Activated CD4-positive, alpha-beta T cell treated with anti-CD3 and anti-CD28 coated beads for 24 hours (primary cell): ENCODE data around the gene CPNE9.

ENCODE experiments used
- DNase-seq, 2 donors: peaks; one replicate each; pipeline ENCODE4 v3.0.0-alpha.2; 2020; ENCODE audit warnings: low read depth in 2 of 2

CPNE9 gene

DNA sequence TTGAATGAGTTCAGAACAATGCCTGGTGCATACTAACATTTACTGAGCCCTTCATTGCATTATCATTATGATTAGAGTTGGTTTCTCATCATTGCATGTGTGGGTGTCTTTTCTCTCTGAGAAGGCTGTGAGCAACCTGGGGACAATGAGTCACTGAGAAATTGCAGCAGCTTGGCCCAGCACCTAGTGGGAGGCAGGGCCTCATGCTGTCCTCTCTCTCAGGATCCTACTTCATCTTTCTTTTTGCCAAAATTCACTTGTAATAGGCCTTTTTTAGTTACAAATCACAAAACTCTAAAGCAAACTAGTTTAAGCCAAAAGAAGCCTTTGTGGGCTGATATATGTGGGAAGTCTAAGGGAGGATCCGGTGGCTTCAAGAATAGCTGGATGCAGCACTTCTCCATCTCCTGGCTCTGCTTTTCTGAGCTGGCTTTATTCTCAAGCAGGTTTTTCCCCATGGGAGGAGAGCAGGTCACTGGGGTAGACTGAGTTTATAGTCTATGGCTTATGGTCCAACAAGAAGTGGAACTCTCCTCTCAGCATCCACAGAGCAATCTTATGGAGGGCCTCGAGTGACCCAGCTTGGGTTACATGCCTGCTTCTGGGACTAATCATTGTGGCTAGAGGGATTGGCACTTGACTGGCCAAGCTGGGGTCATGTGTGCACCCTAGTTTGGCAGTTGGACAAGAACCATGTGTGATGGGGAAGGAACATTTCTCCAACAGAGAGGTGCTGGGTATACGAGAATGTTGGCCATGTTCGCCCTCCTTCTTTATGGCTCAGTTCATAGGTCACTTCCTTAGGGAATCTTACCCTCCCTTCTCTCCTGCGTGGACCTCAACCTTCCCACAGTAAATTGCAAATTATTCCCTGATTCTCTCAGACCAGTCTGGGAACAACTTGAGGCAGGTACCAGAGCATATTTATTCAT, 74.8 kb downstream of the CPNE9 start:
- DNase-seq, result peak; percentile 49 to 52

DNA sequence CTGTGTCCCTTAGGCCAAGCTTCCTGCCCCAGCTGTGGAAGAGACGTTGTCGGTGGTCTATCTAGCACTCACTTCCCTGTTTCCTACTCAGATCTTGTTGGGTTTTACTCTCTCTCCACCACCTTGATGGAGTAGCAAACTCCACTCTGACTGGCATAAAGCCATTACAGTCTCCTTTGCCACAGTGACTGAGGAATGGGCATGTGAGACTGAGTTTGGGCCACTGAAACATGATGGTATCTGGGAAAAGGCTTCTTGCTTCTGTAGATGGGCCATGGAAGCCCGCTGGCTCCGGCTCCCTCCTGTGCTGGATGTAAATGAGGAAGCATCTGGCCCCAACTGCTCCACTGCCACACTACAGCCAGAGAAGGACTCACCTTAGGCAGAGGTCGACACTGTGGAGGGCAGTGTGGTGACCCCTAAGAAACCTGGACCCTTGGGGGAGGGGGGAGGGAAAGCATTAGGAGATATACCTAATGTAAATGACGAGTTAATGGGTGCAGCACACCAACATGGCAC, 75.5 kb downstream of the CPNE9 start:
- DNase-seq, result no peak
